Ovary (tissue), 3 donors: Measurements from ENCODE around the gene DCAF7.

Source experiments
- CTCF ChIP-seq, 3 donors: fragments of 450-650 bp in 2 of 3; fragments of 200-600 bp in 1 of 3; IDR thresholded peaks; one replicate each; pipeline versions ENCODE4 v1.5.1 to v1.8.0; 2016 to 2022; ENCODE audit warnings: antibody characterized with exemption in 3 of 3, mild to moderate bottlenecking in 1 of 3
- POLR2A ChIP-seq: fragments of 450-650 bp; IDR thresholded peaks from one replicate; pipeline ENCODE4 v1.6.1; 2017; ENCODE audit warnings: antibody characterized with exemption, mild to moderate bottlenecking, moderate library complexity
- donor health status: DM: no; HTN: no; CAD: no.

- no peak for TF ChIP-seq CTCF (IDR thresholded peaks at IDR 0.05)
- no peak for TF ChIP-seq POLR2A
Observed at GRCh38 chr17:63578027-63578768, 27.9 kb downstream of the DCAF7 start.
